ENCODE results near the gene DYNLT2B.
"Not testable (repeated sequence)": the region's sequence is repeated elsewhere in the genome, so short reads cannot be mapped to it uniquely, and the experiment has no call there.

The DYNLT2B gene

DNA sequence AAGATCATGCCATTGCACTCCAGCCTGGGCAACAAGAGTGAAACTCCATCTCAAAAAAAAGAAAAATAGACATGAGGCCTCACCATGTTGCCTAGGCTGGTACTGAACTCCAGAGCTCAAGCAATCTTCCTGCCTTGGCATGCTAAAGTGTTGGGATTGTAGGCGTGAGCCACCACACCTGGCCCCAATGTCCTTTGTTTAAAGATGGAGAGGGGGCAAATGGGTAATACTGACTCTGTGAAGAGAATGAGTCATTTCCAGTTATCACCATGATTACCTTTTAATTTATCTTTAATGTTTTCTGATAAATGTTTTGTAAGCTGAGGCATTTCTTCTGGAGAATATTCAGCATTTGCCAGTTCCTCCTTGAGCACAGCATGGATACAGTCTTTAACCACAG lies 2.2 kb downstream of the DYNLT2B start:
- H3K4me3 ChIP-seq (ENCODE audit: low read length) = no peak overlapping the region
- DNase-seq (ENCODE audit: low read depth) = peak; percentile 27
- TF ChIP-seq CTCF (IDR thresholded peaks at IDR 0.05; ENCODE audit: insufficient read depth, low read depth, low read length, missing control alignments) = no peak

GRCh38 chr3:196314597-196314996 lies 3.4 kb downstream of the DYNLT2B start:
- H3K4me3 ChIP-seq (ENCODE audit: low read length) = no peak overlapping the region
- DNase-seq (ENCODE audit: low read depth) = no peak
- no peak for TF ChIP-seq CTCF (IDR thresholded peaks at IDR 0.05; ENCODE audit: insufficient read depth, low read depth, low read length, missing control alignments)

DNA sequence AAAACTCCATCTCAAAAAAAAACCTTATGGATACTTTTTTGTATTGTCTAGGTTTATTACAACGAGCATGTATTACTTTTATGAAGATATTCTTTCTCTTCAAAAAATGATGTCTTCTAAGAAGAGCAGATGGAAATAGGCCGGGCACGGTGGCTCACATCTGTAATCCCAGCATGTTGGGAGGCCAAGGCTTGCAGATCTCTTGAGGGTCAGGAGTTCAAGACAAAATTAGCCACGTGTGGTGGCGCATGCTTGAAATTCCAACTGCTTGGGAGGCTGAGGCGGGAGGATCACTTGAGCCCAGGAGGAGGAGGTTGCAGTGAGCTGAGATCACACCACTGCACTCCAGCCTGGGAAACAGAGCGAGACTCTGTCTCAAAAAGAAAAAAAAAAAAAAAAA lies 4.0 kb downstream of the DYNLT2B start:
- H3K4me3 ChIP-seq (ENCODE audit: low read length); DNase-seq (ENCODE audit: low read depth): not testable (repeated sequence)

DNA sequence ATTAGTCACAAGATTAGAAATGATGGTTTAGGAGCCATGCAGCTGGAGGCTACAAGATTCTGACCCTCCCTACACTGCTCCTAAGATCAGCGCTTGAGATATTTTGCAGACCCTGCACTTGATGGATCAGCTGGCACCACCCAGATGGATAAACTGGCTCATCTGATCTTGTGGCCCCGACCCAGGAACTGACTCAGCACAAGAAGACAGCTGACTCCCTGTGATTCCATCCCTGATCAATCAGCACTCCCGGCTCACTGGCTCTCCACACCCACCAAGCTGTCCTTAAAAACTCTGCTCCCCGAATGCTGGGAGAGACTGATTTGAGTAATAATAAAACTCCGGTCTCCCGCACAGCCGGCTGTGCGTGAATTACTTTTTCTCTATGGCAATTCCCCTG lies 15.1 kb downstream of the DYNLT2B start:
- DNase-seq (ENCODE audit: low read depth); H3K4me3 ChIP-seq (ENCODE audit: low read length): not testable (repeated sequence)

DNA sequence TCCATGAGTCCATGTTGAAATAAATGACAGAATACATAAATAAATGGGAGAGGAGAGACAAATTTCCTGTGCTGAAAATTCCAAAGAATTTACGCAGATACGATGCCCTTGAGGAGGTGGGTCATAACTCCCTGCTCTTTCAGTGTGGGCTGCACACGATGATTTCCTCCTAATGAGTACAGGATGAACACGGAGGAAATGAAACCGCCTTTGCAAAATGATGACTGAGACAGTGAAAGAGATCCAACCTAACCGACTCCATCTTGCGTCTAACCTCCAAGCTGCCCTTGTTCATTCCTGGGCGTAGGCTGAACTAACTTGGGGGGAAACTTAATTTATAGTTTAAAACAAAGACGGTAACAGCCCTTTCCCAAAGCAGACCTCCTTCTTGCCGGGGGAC lies 15.5 kb downstream of the DYNLT2B start:
- not testable (repeated sequence) for DNase-seq (ENCODE audit: low read depth); H3K4me3 ChIP-seq (ENCODE audit: low read length)

DNA sequence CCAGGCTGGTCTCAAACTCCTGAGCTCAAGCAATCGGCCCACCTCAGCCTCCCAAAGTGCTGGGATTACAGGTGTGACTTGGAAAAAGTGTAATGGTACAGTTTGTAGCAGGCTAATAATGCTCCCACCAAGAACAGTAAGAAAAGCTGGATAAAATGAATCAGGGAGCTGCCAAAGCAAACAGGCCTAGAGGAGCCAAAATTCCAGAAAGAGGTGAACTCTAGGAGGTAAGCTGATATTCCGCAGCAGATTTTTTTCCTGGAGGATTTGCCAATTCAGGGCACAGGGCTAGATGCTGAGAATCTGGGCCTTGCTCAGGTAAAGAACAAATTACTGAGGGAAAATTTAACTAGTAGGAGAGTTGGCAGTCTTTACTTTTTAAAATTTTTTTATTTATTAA lies 19.5 kb downstream of the DYNLT2B start:
- H3K4me3 ChIP-seq (ENCODE audit: low read length) = no peak overlapping the region
- TF ChIP-seq CTCF (IDR thresholded peaks at IDR 0.05; ENCODE audit: insufficient read depth, low read depth, low read length, missing control alignments) = no peak
- no peak for DNase-seq (ENCODE audit: low read depth)

GRCh38 chr3:196292286-196292923 lies 25.6 kb downstream of the DYNLT2B start:
- H3K4me3 ChIP-seq (ENCODE audit: low read length) = no peak overlapping the region
- no peak for DNase-seq (ENCODE audit: low read depth)
- no peak for TF ChIP-seq CTCF (IDR thresholded peaks at IDR 0.05; ENCODE audit: insufficient read depth, low read depth, low read length, missing control alignments)

- H3K4me3 ChIP-seq (ENCODE audit: low read length) = peak overlapping the region; percentile 99
- no peak for DNase-seq (ENCODE audit: low read depth)
- no peak for TF ChIP-seq CTCF (IDR thresholded peaks at IDR 0.05; ENCODE audit: insufficient read depth, low read depth, low read length, missing control alignments)
These were observed 29.9 kb downstream of the DYNLT2B start for GRCh38 chr3:196288141-196288460.

Measured in epithelial cell of esophagus (primary cell).